Neural cell (in vitro differentiated cells): ENCODE measurements around the gene ANKRD28.

ENCODE experiments used
- CTCF ChIP-seq: fragments of 450-650 bp; IDR thresholded peaks from 2 replicates; pipeline ENCODE4 v1.5.1; 2014; ENCODE audit warnings: antibody characterized with exemption, mild to moderate bottlenecking, moderate library complexity; ENCODE audit not compliant: poor library complexity, severe bottlenecking
- EP300 ChIP-seq: fragments of 450-650 bp; conservative IDR thresholded peaks from 2 replicates; pipeline ENCODE4 v1.6.1; 2014; ENCODE audit warnings: antibody characterized with exemption, mild to moderate bottlenecking, moderate library complexity; ENCODE audit not compliant: poor library complexity, severe bottlenecking
- EZH2 ChIP-seq: fragments of 200-600, 300-800 bp; shearing (Covaris generic), sonication (generic); IDR thresholded peaks from 2 replicates; pipeline ENCODE4 v1.6.1; 2014; ENCODE audit warnings: antibody characterized with exemption, low read length, borderline replicate concordance, mild to moderate bottlenecking; ENCODE audit not compliant: insufficient read depth, poor library complexity, severe bottlenecking
- REST ChIP-seq: IDR thresholded peaks from 2 replicates; pipeline ENCODE4 v1.6.1; 2012; ENCODE audit warnings: borderline replicate concordance

GRCh38 chr3:15656342-15656741 lies 141.4 kb downstream of the ANKRD28 start:
- TF ChIP-seq CTCF: no peak
- no peak for TF ChIP-seq EZH2
- no peak for TF ChIP-seq REST
- TF ChIP-seq EP300: no peak
